ENCODE results near the gene CMIP.

- no peak for TF ChIP-seq POLR2A (IDR thresholded peaks at IDR 0.05; ENCODE audit: low read depth)
- TF ChIP-seq, protein P1, sequence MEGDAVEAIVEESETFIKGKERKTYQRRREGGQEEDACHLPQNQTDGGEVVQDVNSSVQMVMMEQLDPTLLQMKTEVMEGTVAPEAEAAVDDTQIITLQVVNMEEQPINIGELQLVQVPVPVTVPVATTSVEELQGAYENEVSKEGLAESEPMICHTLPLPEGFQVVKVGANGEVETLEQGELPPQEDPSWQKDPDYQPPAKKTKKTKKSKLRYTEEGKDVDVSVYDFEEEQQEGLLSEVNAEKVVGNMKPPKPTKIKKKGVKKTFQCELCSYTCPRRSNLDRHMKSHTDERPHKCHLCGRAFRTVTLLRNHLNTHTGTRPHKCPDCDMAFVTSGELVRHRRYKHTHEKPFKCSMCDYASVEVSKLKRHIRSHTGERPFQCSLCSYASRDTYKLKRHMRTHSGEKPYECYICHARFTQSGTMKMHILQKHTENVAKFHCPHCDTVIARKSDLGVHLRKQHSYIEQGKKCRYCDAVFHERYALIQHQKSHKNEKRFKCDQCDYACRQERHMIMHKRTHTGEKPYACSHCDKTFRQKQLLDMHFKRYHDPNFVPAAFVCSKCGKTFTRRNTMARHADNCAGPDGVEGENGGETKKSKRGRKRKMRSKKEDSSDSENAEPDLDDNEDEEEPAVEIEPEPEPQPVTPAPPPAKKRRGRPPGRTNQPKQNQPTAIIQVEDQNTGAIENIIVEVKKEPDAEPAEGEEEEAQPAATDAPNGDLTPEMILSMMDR (IDR thresholded peaks at IDR 0.05) = no peak
Measured at GRCh38 chr16:81695321-81696165, 250.9 kb downstream of the CMIP start.

Measured in esophagus muscularis mucosa (tissue), 3 donors.